ENCODE measurements around the gene TRIL.
A peak's percentile ranks its signal among the peaks of the same experiment; 100 is the strongest.

TRIL gene

GRCh38 chr7:28958235-28958979, at the start of gene TRIL:
Gene TRIL, minus strand, starts transcription at chr7:28958330. Its CDS starts 284 bp downstream, at chr7:28958046.
- DNase-seq, result peak; percentile 61

DNA sequence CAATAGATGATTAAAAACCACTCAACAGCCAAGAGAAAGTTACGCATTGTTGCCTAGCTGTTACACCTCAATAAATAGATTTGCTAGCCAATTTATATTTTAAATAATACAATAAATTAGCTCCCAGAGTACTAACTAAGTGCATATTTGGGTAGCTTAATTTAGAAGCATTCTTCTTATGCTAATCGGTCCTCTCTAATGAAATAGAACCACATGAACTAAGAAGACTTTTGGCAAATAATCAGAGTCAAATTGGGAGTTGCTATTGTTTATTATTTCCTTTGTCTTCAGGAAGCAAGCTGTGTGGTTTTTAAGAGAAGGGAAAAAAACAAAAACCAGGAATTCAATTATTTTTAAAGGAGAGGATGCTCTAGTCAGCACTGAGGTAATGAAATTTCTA, 49.0 kb upstream of the TRIL start:
- DNase-seq, result no peak

DNA sequence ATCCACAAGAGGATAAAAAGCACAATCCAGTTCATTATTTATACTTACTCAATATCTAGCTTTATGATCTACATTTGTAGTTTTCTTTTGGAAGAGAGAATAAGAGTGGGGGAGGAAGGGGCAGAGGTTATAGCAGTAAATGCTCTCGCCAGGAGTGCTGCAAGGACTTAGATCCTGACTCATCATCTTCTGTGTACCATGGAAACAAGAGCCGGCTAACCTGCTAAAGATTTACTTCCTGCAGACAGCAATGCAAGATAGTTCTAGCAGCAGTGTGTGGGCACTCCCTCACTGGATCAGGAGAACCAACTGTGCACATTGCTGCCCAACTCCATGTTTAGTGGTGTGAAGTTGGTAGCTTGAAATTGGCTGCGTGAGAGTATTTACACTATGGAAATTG, 47.7 kb upstream of the TRIL start:
- DNase-seq, result no peak

- no peak for DNase-seq
Measured at GRCh38 chr7:29005406-29005805, 47.3 kb upstream of the TRIL start.

DNA sequence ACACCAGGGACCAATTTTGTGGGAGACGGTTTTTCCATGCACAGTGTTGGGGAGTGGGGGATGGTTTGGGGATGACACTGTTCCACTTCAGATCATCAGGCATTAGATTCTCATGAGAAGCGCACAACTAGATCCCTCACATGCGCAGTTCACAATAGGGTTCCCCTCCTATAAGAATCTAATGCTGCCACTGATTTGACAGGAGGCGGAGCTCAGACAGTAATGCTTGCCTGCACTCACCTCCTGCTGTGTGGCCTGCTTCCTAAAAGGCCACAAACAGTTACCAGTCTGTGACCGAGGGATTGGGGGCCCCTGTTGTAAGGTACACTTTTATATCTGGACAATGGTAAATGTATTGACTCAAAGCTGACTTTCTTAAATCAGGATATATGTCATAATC, 45.6 kb upstream of the TRIL start:
- DNase-seq, result no peak

DNA sequence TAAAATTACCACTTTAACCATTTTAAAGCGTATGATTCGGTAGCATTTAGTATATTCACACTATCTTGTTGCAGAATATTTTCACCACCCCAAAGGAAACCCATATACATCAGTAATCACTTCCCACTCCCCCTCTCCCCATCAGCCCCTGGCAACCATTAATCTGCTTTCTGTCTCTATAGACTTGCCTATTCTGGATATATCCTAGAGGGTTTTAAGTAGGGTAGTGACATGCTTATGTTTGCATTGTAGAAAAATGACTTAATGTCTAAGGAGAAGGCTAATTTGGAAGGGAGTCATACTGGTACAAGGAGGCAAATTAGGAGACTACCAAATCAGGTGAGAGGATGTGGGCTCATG, 42.6 kb upstream of the TRIL start:
- DNase-seq, result no peak

GRCh38 chr7:28999895-29000716, 42.0 kb upstream of the TRIL start:
- no peak for DNase-seq

DNA sequence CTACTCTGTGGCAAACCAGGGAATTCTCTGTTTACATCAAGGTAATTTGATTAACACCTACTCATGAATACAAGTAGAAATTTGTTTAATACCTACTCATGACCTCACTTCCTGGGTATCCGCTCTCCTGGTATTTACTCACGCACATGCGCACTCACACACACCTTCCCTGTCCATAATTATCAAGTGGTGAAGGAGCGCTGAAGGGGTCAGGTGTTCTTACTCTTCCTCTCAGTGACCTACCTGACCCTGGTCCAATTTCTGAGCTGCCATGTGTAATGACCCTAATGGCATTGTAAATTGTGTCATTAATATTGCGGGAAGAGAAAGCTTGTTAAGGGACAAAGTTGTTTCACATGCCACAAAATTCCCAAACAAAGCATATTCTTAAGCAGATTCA, 41.3 kb upstream of the TRIL start:
- DNase-seq, result no peak

DNA sequence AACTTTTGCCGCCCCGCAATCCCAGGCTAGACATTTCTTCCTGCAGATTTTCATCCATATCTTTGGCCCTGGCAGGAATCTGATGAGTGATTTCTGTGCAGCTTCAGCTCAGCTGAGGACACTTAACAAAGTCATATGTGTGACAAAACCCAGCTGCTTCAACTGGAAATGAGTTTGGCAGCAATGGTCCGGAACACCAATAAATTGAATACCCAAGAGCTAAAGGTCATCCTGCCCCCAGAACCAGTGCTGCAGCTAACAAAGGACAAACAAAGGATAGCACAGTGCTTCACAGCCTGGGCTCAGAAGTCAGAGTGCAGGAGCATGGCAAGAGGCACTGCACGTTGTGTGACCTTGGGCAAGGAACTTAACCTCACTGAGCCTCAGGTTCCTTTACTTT, 40.0 kb upstream of the TRIL start:
- peak; percentile 41 for DNase-seq

DNA sequence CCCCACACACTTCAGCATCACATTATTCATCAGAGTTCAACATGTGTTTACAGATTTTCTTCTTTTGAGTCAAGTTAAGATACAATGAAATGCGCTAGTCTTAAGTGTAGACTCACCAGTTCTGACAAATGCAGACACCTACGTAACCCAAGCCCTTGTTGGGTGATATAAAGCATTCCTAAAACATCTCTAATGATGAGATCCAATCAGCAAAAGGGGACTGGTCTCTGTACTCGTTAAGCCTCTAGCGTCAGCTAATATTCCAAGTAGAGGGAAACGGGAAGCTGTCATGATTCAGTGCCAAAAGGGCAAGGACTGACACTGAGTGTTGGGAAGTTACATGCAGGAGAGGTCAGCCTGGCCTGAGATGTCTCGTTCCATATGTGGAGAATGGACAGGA, 38.7 kb upstream of the TRIL start:
- DNase-seq, result no peak

- DNase-seq, result no peak
Measured at GRCh38 chr7:28993371-28993770, 35.2 kb upstream of the TRIL start.

DNA sequence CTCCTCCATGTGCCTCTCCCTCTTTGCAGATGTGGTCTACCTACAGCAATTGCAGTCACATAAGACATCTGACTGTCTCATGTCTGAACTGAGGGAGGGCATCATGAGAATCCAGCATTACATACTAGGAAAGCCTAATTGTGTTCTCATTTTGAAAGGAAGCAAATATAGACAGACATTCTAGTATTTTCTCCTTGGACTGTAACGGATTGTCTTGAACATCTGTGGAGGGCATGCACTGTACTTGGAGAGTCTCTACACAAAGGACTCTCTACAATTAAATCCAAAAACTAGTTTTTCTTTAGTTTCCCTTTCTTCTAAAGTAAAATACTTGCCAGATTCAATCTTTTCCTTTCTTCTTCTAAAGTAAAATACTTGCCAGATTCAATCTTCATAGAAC, 34.7 kb upstream of the TRIL start:
- DNase-seq, result no peak

DNA sequence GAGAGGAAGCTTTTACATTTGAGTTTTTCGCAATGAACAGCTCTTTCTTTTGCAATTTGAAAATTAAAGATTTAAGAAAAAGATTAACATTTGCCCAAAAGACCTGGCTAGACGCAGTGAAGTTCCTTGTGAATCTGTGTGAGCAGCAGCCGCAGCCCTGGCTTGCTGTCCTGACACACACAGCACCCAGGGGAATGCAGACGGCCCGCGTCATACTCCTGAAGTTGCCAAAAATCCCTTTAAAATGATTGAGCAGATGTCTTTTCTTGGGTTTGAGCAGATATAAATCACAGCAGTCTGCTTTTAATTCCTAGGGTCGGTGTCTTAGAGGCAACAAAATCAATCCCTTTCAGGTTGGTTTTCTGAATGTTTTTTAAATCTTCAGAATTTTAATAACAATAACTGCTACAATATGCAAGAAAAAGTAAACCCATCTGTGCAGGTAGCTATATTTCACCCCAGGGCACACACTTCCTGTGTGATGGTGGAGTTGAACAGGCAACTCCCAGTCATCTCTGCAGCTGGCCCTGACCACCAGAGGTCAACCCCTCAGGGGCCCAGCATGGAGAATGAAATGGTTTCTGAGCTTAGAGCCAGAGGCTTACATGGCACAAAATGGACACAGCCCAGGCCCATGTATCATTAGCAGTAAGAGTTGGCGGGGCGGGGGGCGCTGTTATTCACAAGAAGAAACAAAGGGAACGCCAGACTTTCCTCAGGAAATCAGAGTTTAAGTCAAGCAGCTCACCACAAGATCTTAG, 32.2 kb upstream of the TRIL start:
- no peak for DNase-seq

DNA sequence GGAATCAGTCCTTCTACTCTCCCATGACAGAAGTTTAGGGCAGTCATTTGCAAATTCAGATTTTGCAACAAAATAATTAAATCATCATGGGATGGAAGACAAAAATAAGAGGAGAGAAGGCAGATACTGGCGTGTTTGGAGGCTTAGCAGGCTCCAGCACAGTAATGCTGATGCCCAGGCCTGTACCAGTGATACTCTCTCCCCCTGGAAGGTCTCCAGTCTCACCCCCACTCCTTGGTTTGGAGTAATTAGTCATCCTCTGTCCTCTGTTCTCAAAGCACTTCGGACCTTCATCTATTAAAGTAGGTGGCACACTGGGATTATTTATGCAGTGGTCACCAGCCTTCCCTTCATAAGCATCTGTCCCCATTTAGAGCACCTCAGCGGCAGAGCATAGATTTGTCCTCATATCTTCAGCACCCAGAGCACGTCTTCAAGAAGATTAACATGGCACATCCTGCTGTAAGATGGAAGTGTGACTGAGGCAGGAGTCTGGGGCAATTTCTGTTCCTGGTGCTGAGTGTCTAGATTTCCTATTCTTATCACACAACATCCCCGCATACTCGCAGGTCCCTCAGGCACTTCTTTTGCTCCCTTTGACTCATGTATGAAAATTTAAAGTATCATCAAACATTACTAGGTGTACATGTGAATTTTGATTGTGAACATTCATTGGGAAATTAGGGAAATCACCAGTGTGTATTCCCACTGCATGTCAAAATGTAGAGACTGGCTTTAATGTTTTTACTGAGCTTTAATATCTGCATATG, 31.3 kb upstream of the TRIL start:
- DNase-seq, result no peak

DNA sequence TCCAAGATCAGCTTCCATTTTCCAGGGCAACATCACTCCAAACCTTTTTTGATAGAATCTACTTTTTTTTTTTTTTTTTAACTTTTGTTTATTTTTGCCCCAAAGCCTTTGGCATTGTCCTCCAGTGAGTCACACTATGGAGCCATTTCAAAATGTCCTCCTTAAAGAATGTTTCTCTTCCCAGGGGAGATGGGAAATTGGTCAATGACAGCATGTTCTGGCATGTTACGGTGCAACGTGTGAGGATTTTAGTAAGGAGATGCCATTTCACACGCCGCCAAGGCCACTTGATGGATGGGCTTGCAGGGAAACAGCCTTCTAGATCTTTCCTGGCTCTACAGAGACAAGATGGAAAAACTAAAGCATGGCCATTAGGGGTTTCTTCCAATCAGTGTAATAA, 30.7 kb upstream of the TRIL start:
- no peak for DNase-seq

DNA sequence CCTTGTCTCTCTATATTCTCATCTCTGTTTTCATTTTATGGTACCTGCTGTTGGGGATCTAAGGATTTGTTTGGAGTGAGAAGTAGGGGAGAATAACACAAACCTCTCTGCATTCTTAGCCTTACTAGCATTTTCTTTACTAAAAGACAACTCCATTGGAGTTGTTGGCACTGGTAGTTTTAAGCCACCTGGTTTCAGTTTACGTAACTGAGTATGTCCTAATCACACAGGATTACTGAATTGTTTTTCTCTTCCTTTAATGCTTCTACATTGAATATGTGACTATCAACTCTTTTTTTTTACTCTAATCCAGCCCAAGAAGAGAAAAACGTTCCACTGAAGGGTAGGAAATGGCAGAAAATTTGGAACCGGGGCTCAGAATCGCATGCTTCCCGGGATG, 30.0 kb upstream of the TRIL start:
- no peak for DNase-seq

GRCh38 chr7:28986765-28987110, 28.6 kb upstream of the TRIL start:
- DNase-seq, result no peak

GRCh38 chr7:28986028-28986764, 28.1 kb upstream of the TRIL start:
- no peak for DNase-seq

DNA sequence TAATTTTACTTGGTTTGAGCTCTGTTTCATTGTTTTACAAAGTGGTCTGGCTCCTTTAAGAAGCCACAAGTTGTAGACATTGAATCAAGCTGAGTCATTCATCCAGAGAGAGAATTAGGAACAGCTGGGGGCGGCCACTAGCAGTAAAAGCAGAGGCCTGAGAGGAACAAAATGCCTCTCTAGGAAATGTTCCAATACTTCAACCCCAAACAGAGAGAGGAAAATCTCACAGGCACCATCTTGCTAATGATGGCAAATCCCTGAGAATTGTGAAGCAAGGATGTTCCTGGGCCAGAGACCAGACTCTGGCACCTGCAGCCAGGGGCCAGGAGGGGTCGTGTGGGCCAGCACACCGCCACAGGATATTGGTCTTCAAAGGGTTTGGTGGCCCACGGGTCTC, 26.5 kb upstream of the TRIL start:
- DNase-seq, result peak; percentile 70

DNA sequence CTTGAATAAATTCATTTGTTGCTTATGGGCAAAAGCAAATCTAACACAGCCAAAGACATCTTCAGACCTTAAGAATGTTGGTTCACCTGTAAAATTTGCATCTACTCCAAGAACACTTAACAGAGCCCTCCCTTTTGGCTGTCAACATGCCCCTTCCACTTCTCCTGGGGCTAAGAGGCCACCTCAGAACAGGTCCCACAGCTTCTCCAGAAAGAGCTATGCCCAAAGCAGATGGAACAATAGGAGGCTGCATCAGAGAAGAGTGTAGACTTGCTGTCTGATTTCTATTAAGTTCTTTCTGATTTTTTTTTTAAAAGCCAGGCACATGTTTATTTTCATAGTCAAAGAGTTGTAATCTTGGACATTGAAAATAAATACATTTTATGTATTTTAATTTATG, 26.1 kb upstream of the TRIL start:
- peak; percentile 70 for DNase-seq

- no peak for DNase-seq
Measured at GRCh38 chr7:28983396-28984190, 25.5 kb upstream of the TRIL start.

DNA sequence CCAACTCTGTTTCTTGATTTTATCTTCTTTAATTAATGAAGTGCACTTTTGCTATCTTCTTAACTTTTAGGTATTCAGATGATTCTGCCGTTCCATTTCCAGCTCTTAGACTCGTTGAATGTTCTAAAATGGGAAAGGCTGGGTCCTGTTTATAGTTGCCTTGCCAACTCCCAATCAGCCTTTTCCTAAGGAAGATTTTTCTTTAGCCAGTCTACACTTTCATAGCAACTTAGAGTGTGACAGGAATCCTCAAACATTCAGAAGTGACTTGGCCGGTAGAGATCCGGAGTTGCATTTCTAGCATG, 23.0 kb upstream of the TRIL start:
- no peak for DNase-seq
